WTC11 (cell line): ENCODE measurements around the gene CLDN5.

Experiments
- ETV6 ChIP-seq: sonication (generic); formaldehyde crosslinking; IDR thresholded peaks from 2 replicates; pipeline ENCODE4 v1.8.1; 2022; ENCODE audit warnings: mild to moderate bottlenecking, missing genetic modification reagents
- NFYB ChIP-seq: sonication (generic); formaldehyde crosslinking; conservative IDR thresholded peaks from 2 replicates; pipeline ENCODE4 v1.8.0; 2022; ENCODE audit warnings: low read depth, missing genetic modification reagents
- TP53 ChIP-seq: sonication (generic); formaldehyde crosslinking; IDR thresholded peaks from 2 replicates; pipeline ENCODE4 v1.8.1; 2023; ENCODE audit warnings: mild to moderate bottlenecking, missing genetic modification reagents
- TF ChIP-seq, protein P1 (sequence below): fragments of 200-600 bp; IDR thresholded peaks from 2 replicates; pipeline ENCODE4 v1.8.0; 2022; ENCODE audit warnings: antibody characterized with exemption

DNA sequence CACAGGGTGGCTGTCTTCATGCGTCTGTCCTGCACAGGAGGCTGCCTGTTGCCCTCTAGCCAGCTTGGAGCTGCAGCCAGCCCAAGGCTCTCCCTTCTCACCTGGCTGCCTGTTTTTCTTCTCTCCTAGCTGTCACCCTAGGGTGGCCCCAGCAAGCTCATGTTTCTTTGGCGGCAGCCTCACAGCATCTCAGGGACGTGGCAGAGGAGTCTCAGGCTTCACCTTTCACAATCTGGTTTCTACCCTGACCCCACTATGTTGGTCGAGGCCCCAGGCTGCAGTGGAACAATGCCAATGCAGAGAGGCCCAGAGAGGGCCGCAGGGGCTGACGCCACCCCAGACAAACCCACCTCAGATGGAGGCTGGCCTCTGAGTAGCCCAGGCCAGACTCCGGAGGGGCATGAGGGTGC is 2.5 kb upstream of the CLDN5 start:
- TF ChIP-seq NFYB (CRISPR knock-in tag) (no peak), TP53 (CRISPR knock-in tag) (no peak), ETV6 (CRISPR knock-in tag) (no peak)
- TF ChIP-seq, protein P1, sequence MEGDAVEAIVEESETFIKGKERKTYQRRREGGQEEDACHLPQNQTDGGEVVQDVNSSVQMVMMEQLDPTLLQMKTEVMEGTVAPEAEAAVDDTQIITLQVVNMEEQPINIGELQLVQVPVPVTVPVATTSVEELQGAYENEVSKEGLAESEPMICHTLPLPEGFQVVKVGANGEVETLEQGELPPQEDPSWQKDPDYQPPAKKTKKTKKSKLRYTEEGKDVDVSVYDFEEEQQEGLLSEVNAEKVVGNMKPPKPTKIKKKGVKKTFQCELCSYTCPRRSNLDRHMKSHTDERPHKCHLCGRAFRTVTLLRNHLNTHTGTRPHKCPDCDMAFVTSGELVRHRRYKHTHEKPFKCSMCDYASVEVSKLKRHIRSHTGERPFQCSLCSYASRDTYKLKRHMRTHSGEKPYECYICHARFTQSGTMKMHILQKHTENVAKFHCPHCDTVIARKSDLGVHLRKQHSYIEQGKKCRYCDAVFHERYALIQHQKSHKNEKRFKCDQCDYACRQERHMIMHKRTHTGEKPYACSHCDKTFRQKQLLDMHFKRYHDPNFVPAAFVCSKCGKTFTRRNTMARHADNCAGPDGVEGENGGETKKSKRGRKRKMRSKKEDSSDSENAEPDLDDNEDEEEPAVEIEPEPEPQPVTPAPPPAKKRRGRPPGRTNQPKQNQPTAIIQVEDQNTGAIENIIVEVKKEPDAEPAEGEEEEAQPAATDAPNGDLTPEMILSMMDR = no peak
